BJ (cell line): ENCODE results near the gene HIVEP1. TPM values are rescaled to one million over a fixed set of nuclear protein-coding genes. Genes with fewer than 3 reads are reported as not detected.
A peak's percentile ranks its signal among the peaks of the same experiment; 100 is the strongest.

Experiments used
- CTCF ChIA-PET: fragments of 350-600 bp; formaldehyde crosslinking; extraction: SDS; loops from one replicate; lab custom pipeline; 2021; ENCODE audit warnings: antibody characterized with exemption, inconsistent platforms; lab: Yijun Ruan, JAX
- POLR2A ChIA-PET: fragments of 300-600 bp; sonication (Branson Sonifier 250); formaldehyde crosslinking; extraction: SDS; loops from one replicate; lab custom pipeline; 2021; ENCODE audit warnings: antibody characterized with exemption; lab: Charles Lee
- DNase-seq: peaks from one replicate; pipeline ENCODE4 v3.0.0-alpha.2; 2011; ENCODE audit warnings: low read depth
- H3K27me3 ChIP-seq: 2 replicates; pipeline ENCODE4 v1.6.0; 2011; ENCODE audit warnings: low read length; ENCODE audit not compliant: control insufficient read depth, insufficient read depth
- H3K36me3 ChIP-seq: 2 replicates; pipeline ENCODE4 v1.5.1; 2011; ENCODE audit warnings: low read length; ENCODE audit not compliant: control insufficient read depth, insufficient read depth
- H3K4me3 ChIP-seq: 2 replicates; pipeline ENCODE4 v1.5.1; 2011; ENCODE audit warnings: low read depth, mild to moderate bottlenecking, control low read depth, low read length
- polyA plus RNA-seq: library from polyadenylated mRNA; depleted of rRNA; stranded (reverse); fragments of >200 nt; gene quantifications from 2 replicates; pipeline ENCODE4 v1.2.3, GENCODE V29; 2011
- TF ChIP-seq, protein P1 (sequence below): IDR thresholded peaks from 2 replicates; pipeline ENCODE4 v1.5.1; 2011; ENCODE audit warnings: low read depth, mild to moderate bottlenecking, control low read depth, inconsistent platforms, low read length, moderate library complexity; ENCODE audit not compliant: insufficient read depth

The HIVEP1 gene
- polyA plus RNA-seq, 1 experiment = 17.1 TPM

DNA sequence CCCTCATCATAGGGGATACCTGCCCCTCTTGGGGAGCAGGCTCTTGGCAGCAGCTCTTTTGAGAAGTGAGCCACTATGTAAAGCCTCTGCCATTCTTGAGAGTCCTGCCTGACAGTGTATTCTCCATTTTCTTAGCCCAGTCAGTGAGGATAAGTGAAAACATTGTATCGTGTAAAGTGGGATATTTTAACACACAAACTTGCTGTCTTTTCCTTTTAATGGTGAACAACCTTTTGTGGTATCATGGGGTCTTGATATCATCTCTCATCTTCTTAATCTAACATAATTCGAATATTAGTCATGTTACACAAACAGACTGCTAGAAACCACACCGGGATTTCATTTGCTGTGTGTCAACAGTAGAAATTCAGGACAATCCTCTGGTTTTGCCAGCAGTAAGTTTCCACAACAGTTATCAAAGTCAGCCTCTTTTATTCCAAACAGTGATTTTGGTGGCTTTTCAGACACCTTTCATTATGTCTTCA is 136.2 kb downstream of the HIVEP1 start:
- no peaks in the 10 kb centered on the region for H3K27me3 ChIP-seq
- POLR2A ChIA-PET = no interaction called here
- CTCF ChIA-PET = interaction anchor here (1.0 to 1.3 kb wide), 2 partner anchors 16 to 144 kb away, joined by 3 read pairs; no protein-coding TSS in a partner anchor
- peak; percentile 46 for DNase-seq
- TF ChIP-seq, protein P1, sequence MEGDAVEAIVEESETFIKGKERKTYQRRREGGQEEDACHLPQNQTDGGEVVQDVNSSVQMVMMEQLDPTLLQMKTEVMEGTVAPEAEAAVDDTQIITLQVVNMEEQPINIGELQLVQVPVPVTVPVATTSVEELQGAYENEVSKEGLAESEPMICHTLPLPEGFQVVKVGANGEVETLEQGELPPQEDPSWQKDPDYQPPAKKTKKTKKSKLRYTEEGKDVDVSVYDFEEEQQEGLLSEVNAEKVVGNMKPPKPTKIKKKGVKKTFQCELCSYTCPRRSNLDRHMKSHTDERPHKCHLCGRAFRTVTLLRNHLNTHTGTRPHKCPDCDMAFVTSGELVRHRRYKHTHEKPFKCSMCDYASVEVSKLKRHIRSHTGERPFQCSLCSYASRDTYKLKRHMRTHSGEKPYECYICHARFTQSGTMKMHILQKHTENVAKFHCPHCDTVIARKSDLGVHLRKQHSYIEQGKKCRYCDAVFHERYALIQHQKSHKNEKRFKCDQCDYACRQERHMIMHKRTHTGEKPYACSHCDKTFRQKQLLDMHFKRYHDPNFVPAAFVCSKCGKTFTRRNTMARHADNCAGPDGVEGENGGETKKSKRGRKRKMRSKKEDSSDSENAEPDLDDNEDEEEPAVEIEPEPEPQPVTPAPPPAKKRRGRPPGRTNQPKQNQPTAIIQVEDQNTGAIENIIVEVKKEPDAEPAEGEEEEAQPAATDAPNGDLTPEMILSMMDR = no peak
- no peaks in the 10 kb centered on the region for H3K36me3 ChIP-seq
- no peak overlapping the region for H3K4me3 ChIP-seq

DNA sequence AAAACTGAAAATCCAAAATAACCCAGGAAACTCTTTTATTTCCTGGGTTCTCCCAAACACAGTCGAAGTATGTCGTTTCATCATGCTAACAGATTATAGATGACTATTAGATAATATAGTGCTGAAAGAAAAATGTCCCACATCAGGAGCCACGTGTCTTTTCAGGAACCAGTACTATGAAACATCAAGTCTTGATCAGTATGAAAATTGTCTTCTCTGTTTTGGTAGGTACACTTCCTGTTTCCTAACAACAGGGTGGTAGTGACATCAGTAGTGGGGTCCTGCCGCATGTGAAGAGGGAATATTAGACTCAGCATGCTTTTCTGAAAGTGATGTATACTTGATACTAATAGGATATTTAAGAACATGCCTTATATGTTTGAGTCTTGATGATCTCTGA is 136.7 kb downstream of the HIVEP1 start:
- Histone ChIP-seq H3K27me3 (no peaks in the 10 kb centered on the region), H3K36me3 (no peaks in the 10 kb centered on the region), H3K4me3 (no peak overlapping the region)
- TF ChIP-seq, protein P1 = no peak
- POLR2A ChIA-PET = no interaction called here
- CTCF ChIA-PET = no interaction called here
- DNase-seq = no peak

DNA sequence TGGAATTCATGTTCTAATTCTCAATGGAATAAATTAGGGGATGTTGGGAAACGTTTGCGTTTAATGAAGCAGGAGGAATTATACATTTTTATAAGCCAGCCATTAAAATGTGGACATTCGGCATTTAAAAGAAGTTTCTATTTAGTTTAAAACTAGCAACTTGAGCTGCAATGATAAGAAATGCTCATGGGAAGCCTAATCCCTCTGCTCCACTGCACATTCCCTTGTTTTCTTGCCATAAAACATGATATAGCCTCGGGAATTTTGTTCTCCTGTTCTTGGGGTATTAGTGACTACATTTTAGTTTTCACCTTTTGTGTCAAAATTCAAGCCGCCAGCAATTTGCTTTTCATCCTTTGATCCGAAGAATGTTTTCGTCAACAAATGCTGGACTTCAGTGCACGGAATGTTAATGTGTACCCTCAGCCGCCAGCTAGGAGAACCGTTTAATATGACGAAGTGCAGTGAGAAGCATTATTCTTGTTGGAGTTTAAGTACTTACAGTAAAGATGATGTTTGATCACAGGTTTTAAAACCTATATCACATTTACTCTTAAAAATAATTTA is 137.9 kb downstream of the HIVEP1 start:
- H3K36me3 ChIP-seq = 0 out of 2 replicates have a peak, but pooled peaks cover 1% of the 10 kb centered on the region
- CTCF ChIA-PET = interaction anchor here (0.9 kb wide), 1 partner anchor 83 kb away, joined by 3 read pairs; no protein-coding TSS in a partner anchor
- TF ChIP-seq, protein P1 = no peak

DNA sequence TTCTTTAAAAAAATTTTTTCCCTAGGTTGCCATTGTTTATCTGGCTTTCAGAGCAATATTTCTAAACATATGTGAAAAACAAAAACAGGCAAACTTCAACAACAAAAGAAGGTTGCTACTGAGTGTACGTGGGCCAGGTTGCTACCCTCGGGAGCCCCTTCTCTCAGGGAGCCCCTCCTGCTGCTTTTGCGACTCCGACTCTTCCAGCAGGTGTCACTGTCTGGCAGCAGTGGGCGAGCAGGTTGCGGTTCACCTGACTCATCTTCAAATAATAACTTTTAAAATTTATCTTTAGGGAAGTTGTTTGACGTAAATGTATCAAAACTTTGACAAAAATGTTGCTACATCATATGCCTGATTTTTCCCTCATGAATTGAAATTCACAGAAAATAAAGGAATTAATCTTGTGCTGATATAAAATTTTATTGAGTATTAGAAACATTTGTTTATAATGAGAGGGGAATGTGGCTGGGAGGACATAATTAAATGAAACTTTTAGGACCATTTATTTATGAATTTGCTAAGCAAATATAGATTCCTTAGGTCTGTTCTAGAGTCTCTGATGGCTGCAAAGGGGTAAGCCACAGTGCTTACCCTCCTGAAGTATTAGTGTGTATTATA is 138.8 kb downstream of the HIVEP1 start:
- no peak overlapping the region for H3K4me3 ChIP-seq
- ChIA-PET CTCF (no interaction called here), POLR2A (no interaction called here)
- no peak for DNase-seq
- no peaks in the 10 kb centered on the region for H3K27me3 ChIP-seq
- TF ChIP-seq, protein P1 = peak; percentile 34
- 0 out of 2 replicates have a peak, but pooled peaks cover 1% of the 10 kb centered on the region for H3K36me3 ChIP-seq

More for the DNA sequence above, 137.9 kb downstream of the HIVEP1 start:
- Histone ChIP-seq H3K4me3 (no peak overlapping the region), H3K27me3 (no peaks in the 10 kb centered on the region)
- DNase-seq = no peak
- POLR2A ChIA-PET = no interaction called here

DNA sequence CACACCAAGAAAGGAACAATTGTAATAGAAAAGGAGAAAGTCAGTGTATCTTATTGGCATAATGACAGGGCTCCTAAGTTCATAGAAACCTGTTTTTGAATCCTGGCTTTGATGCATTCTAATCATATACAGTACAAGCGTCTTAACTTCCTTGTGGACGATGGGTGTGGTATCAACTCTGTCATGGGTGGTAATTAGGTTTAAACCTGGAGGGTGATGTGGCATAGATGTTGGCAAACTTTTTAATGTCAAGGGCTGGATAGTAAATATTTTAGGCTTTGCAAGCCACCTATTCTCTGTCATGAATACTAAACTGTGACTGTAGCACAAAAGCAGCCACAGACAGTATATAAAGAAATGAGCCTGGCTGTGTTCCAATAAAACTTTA is 139.3 kb downstream of the HIVEP1 start:
- Histone ChIP-seq H3K27me3 (no peaks in the 10 kb centered on the region), H3K4me3 (no peak overlapping the region), H3K36me3 (0 out of 2 replicates have a peak, but pooled peaks cover 1% of the 10 kb centered on the region)
- POLR2A ChIA-PET = no interaction called here
- DNase-seq = no peak
- CTCF ChIA-PET = no interaction called here
- TF ChIP-seq, protein P1 = no peak
